H1 (cell line): ENCODE data around the gene DVL2. TPM values are rescaled to one million over a fixed set of nuclear protein-coding genes. Genes with fewer than 3 reads are reported as not detected.

Experiments
- CTCF ChIA-PET: fragments of 300-600 bp; sonication (Branson Sonifier 250); formaldehyde crosslinking; loops from one replicate; lab custom pipeline; 2021; ENCODE audit not compliant: partially characterized antibody; lab: Charles Lee
- POLR2A ChIA-PET: fragments of 300-600 bp; sonication (Branson Sonifier 250); formaldehyde crosslinking; loops from one replicate; lab custom pipeline; 2021; ENCODE audit warnings: inconsistent platforms; ENCODE audit not compliant: partially characterized antibody; lab: Charles Lee
- DNase-seq, 2 experiments: peaks; one replicate each; pipeline versions ENCODE4 v3.0.0 to v3.0.0-alpha.2; 2010 to 2022; ENCODE audit warnings: low spot score in 2 of 2, low read depth in 1 of 2, mixed read lengths in 1 of 2
- FAIRE-seq: peaks from 2 replicates; lab custom pipeline; 2011; peaks lifted over from hg19 to GRCh38; lab: Jason Lieb, UNC
- H2AFZ ChIP-seq: 2 replicates; pipeline ENCODE4 v1.8.1; 2012; ENCODE audit warnings: low read length, inconsistent platforms
- H2AK5ac ChIP-seq: 2 replicates; pipeline ENCODE4 v1.6.1; 2013; ENCODE audit warnings: low read depth, low read length
- H2BK120ac ChIP-seq: replicated peaks from 2 replicates; pipeline ENCODE3; 2013; ENCODE audit warnings: low read depth, low read length, inconsistent platforms
- H2BK12ac ChIP-seq: 2 replicates; pipeline ENCODE4 v1.6.1; 2013; ENCODE audit warnings: low read depth, low read length
- H2BK15ac ChIP-seq: 2 replicates; pipeline ENCODE4 v1.6.1; 2013; ENCODE audit warnings: low read length
- H2BK20ac ChIP-seq: 2 replicates; pipeline ENCODE4 v1.6.1; 2013; ENCODE audit warnings: low read length
- H2BK5ac ChIP-seq: 2 replicates; pipeline ENCODE4 v1.6.1; 2013; ENCODE audit warnings: low read depth, low read length
- H3K14ac ChIP-seq: 2 replicates; pipeline ENCODE4 v1.6.1; 2013; ENCODE audit warnings: inconsistent platforms; ENCODE audit not compliant: insufficient read length
- H3K18ac ChIP-seq: 2 replicates; pipeline ENCODE4 v1.6.1; 2013; ENCODE audit warnings: low read length; ENCODE audit errors: extremely low read depth
- H3K23ac ChIP-seq: 2 replicates; pipeline ENCODE4 v1.6.1; 2013; ENCODE audit warnings: inconsistent platforms; ENCODE audit not compliant: insufficient read length
- H3K23me2 ChIP-seq: 2 replicates; pipeline ENCODE4 v1.6.1; 2013; ENCODE audit warnings: low read depth, low read length
- H3K27ac ChIP-seq: 2 replicates; pipeline ENCODE4 v1.6.1; 2011; ENCODE audit warnings: low read depth, low read length, inconsistent platforms
- H3K27me3 ChIP-seq, 4 experiments: replicated peaks in 1 of 4; 1 replicate in 1 of 4; 2 replicates in 3 of 4; pipeline versions ENCODE4 v1.6.1 to v1.8.1; 2011 to 2013; ENCODE audit warnings: low read length in 3 of 4, mild to moderate bottlenecking in 3 of 4, inconsistent platforms in 2 of 4, mixed read lengths in 2 of 4, moderate library complexity in 1 of 4; ENCODE audit not compliant: control insufficient read depth in 3 of 4, insufficient read depth in 3 of 4; ENCODE audit errors: extremely low read depth in 1 of 4
- H3K36me3 ChIP-seq, 4 experiments: 2 replicates each; pipeline versions ENCODE4 v1.6.1 to v1.8.1; 2011 to 2013; ENCODE audit warnings: mild to moderate bottlenecking in 4 of 4, low read length in 3 of 4, moderate library complexity in 2 of 4, control low read depth in 1 of 4, inconsistent platforms in 1 of 4; ENCODE audit not compliant: insufficient read depth in 4 of 4, control insufficient read depth in 2 of 4
- H3K4ac ChIP-seq: replicated peaks from 2 replicates; pipeline ENCODE3; 2013; ENCODE audit warnings: low read length, low read depth, mixed read lengths, inconsistent platforms; ENCODE audit not compliant: insufficient read length
- H3K4me1 ChIP-seq, 4 experiments: replicated peaks in 1 of 4; 1 replicate in 1 of 4; 2 replicates in 3 of 4; pipeline versions ENCODE4 v1.6.1 to v1.8.1; 2011 to 2013; ENCODE audit warnings: low read length in 3 of 4, inconsistent platforms in 2 of 4, mixed read lengths in 1 of 4; ENCODE audit not compliant: insufficient read depth in 4 of 4, control insufficient read depth in 3 of 4
- H3K4me2 ChIP-seq, 2 experiments: 2 replicates each; pipeline versions ENCODE4 v1.6.1 to v1.8.1; 2011 to 2013; ENCODE audit warnings: low read depth in 2 of 2, low read length in 2 of 2, control low read depth in 1 of 2, inconsistent platforms in 1 of 2, mild to moderate bottlenecking in 1 of 2; ENCODE audit not compliant: insufficient read depth in 1 of 2
- H3K4me3 ChIP-seq, 4 experiments: fragments of 200-600, 300-600 bp in 1 of 4; sonication (generic), shearing (Covaris generic), sonication (Bioruptor Twin) in 1 of 4; 2 replicates each; pipeline versions ENCODE4 v1.5.1 to v1.8.1; 2011 to 2016; ENCODE audit warnings: low read length in 4 of 4, low read depth in 3 of 4, control low read depth in 2 of 4, inconsistent platforms in 2 of 4, mild to moderate bottlenecking in 2 of 4, mixed read lengths in 1 of 4, moderate library complexity in 1 of 4; ENCODE audit not compliant: insufficient read depth in 2 of 4; ENCODE audit errors: extremely low read depth in 1 of 4
- H3K56ac ChIP-seq: replicated peaks from 2 replicates; pipeline ENCODE3; 2013; ENCODE audit warnings: low read depth, mild to moderate bottlenecking, mixed read lengths, low read length, inconsistent platforms; ENCODE audit not compliant: insufficient read length
- H3K79me1 ChIP-seq: 2 replicates; pipeline ENCODE4 v1.6.1; 2013; ENCODE audit warnings: low read depth, low read length, control low read depth
- H3K79me2 ChIP-seq, 2 experiments: 2 replicates each; pipeline versions ENCODE4 v1.6.1 to v1.8.1; 2012 to 2013; ENCODE audit warnings: low read length in 2 of 2, mild to moderate bottlenecking in 2 of 2, inconsistent platforms in 1 of 2; ENCODE audit not compliant: insufficient read depth in 2 of 2, control insufficient read depth in 1 of 2
- H3K9ac ChIP-seq, 4 experiments: replicated peaks in 1 of 4; 1 replicate in 1 of 4; 2 replicates in 3 of 4; pipeline versions ENCODE4 v1.6.1 to v1.8.1; 2011 to 2013; ENCODE audit warnings: low read depth in 3 of 4, low read length in 3 of 4, control low read depth in 2 of 4, mild to moderate bottlenecking in 2 of 4, moderate library complexity in 2 of 4, inconsistent platforms in 1 of 4; ENCODE audit errors: extremely low read depth in 1 of 4
- H3K9me3 ChIP-seq, 2 experiments: 2 replicates each; pipeline versions ENCODE4 v1.6.1 to v1.8.1; 2012 to 2013; ENCODE audit warnings: mild to moderate bottlenecking in 2 of 2, moderate library complexity in 2 of 2, control low read depth in 1 of 2, inconsistent platforms in 1 of 2, low read depth in 1 of 2, low read length in 1 of 2, mixed read lengths in 1 of 2; ENCODE audit not compliant: insufficient read depth in 2 of 2
- H4K20me1 ChIP-seq, 2 experiments: replicated peaks in 1 of 2; 2 replicates each; pipeline versions ENCODE3 to v1.8.1; 2011 to 2013; ENCODE audit warnings: inconsistent platforms in 2 of 2, low read length in 2 of 2, mild to moderate bottlenecking in 1 of 2; ENCODE audit not compliant: insufficient read depth in 2 of 2, control insufficient read depth in 1 of 2
- H4K5ac ChIP-seq: 2 replicates; pipeline ENCODE4 v1.6.1; 2013; ENCODE audit warnings: low read length, low read depth, mixed read lengths, inconsistent platforms; ENCODE audit not compliant: insufficient read length
- H4K8ac ChIP-seq: 2 replicates; pipeline ENCODE4 v1.8.0; 2013; ENCODE audit warnings: mild to moderate bottlenecking, moderate library complexity, low read length, inconsistent platforms; ENCODE audit not compliant: insufficient read depth; ENCODE audit errors: extremely low read depth
- H4K91ac ChIP-seq: replicated peaks from 2 replicates; pipeline ENCODE3; 2013; ENCODE audit warnings: low read length, mixed read lengths, inconsistent platforms; ENCODE audit not compliant: insufficient read length
- BRCA1 ChIP-seq: IDR thresholded peaks from 2 replicates; pipeline ENCODE4 v1.6.1; 2012; ENCODE audit warnings: low read depth, low read length, improper control_type of control experiment
- CHD1 ChIP-seq: IDR thresholded peaks from 2 replicates; pipeline ENCODE4 v1.6.1; 2012; ENCODE audit warnings: low read depth, low read length, improper control_type of control experiment
- EP300 ChIP-seq, 2 experiments: IDR thresholded peaks; 1 replicate in 1 of 2; 2 replicates in 1 of 2; pipeline ENCODE4 v1.6.1; 2011 to 2012; ENCODE audit warnings: low read depth in 2 of 2, low read length in 2 of 2, mild to moderate bottlenecking in 2 of 2, borderline replicate concordance in 1 of 2, inconsistent platforms in 1 of 2, moderate library complexity in 1 of 2
- KDM1A ChIP-seq: fragments of 200-600, 300-600 bp; sonication (generic); IDR thresholded peaks from 2 replicates; pipeline ENCODE4 v1.7.1; 2016; ENCODE audit warnings: mild to moderate bottlenecking, low read length, borderline replicate concordance
- NANOG ChIP-seq: IDR thresholded peaks from 2 replicates; pipeline ENCODE4 v1.6.1; 2011; ENCODE audit warnings: low read length, low read depth, mild to moderate bottlenecking, inconsistent platforms; ENCODE audit not compliant: insufficient read depth, poor library complexity, severe bottlenecking
- SAP30 ChIP-seq: fragments of 300-600 bp; sonication (generic); IDR thresholded peaks from 2 replicates; pipeline ENCODE4 v1.7.1; 2012; ENCODE audit warnings: low read length, moderate library complexity, mild to moderate bottlenecking, inconsistent platforms; ENCODE audit not compliant: insufficient read depth, insufficient replicate concordance
- SP4 ChIP-seq: IDR thresholded peaks from 2 replicates; pipeline ENCODE4 v1.6.1; 2012; ENCODE audit warnings: low read length, inconsistent platforms
- WGBS, 2 experiments: shearing (Covaris generic) in 1 of 2; methylation state at CpG; one replicate each; pipeline versions ENCODE4 v1.1.6 to v1.1.7; 2013 to 2015; ENCODE audit warnings: low lambda C conversion rate in 2 of 2, mixed read lengths in 2 of 2, inconsistent platforms in 1 of 2, low coverage in 1 of 2, missing lambda C conversion rate in 1 of 2; ENCODE audit not compliant: insufficient replicate concordance in 2 of 2, insufficient coverage in 1 of 2, insufficient read length in 1 of 2; ENCODE audit errors: extremely low coverage in 1 of 2, missing lambda C conversion rate in 1 of 2; 5-methylcytosine and 5-hydroxymethylcytosine counted together
- polyA plus RNA-seq, 7 experiments: library from polyadenylated mRNA; depleted of rRNA in 3 of 7; stranded (reverse) in 5 of 7; unstranded in 2 of 7; fragments of >200 nt in 5 of 7; fragments of 200-250 nt in 2 of 7; gene quantifications; 1 replicate in 5 of 7; 2 replicates in 1 of 7; 4 replicates in 1 of 7; pipeline versions ENCODE4 v1.2.1 to v1.2.3, GENCODE V29; 2011 to 2013; ENCODE audit warnings: missing spikeins in 2 of 7, mixed read lengths in 2 of 7
- total RNA-seq: library from RNA; stranded (reverse); fragmentation: NEBNext Ultra II Directional; extraction: Animal tissue kit (Norgen Biotek cat#: 25700); gene quantifications from 2 replicates; pipeline ENCODE4 v1.2.1, GENCODE V29; 2021

DVL2 gene
- total and polyA plus RNA-seq, 2 of the 8 experiments (the other 6 are each of a cell fraction or from before 2014, with no cell fraction given) = 19.0 to 59.6 TPM

GRCh38 chr17:7229504-7229903, 4.8 kb downstream of the DVL2 start:
- POLR2A ChIA-PET = interaction anchor here (1.1 to 19.7 kb wide), 2 partner anchors 7 to 10 kb away, joined by 3 to 386 read pairs; partner anchors contain the start of genes ACADVL, DLG4 and PHF23
- no peak overlapping the region for H2AK5ac ChIP-seq
- no peak overlapping the region for H3K4me3 ChIP-seq
- no peak overlapping the region for H3K4ac ChIP-seq
- no peak overlapping the region for H2BK12ac ChIP-seq
- no peak overlapping the region for H2BK5ac ChIP-seq
- H2BK15ac ChIP-seq = no peak overlapping the region
- H2AFZ ChIP-seq = no peak overlapping the region
- H4K91ac ChIP-seq = no peak overlapping the region
- no peak overlapping the region for H3K56ac ChIP-seq
- H3K4me2 ChIP-seq = no peak overlapping the region
- H3K23ac ChIP-seq = no peak overlapping the region
- no peak overlapping the region for H3K27ac ChIP-seq
- no peak overlapping the region for H3K14ac ChIP-seq
- TF ChIP-seq CHD1 = no peak
- TF ChIP-seq EP300 (IDR thresholded peaks at IDR 0.05; ENCODE audit: borderline replicate concordance in 1 of 2, low read depth in 2 of 2, low read length in 2 of 2) = no peak
- TF ChIP-seq NANOG = no peak
- TF ChIP-seq KDM1A = no peak
- TF ChIP-seq BRCA1 = no peak
- no peak for TF ChIP-seq SAP30
- TF ChIP-seq SP4 = no peak
- TF ChIP-seq, all 59 proteins: peak for 0
- H3K9ac ChIP-seq = no peak overlapping the region
- H3K79me2 ChIP-seq = peaks cover 13 to 40% of the 10 kb centered on the region in 2 experiments
- H2BK20ac ChIP-seq = no peak overlapping the region
- H4K5ac ChIP-seq = no peak overlapping the region
- no peak overlapping the region for H4K8ac ChIP-seq
- CTCF ChIA-PET = interaction anchor here (4.0 kb wide), 1 partner anchor 9 kb away, joined by 24 read pairs; the partner anchor contains the start of genes ACADVL and DLG4
- H3K23me2 ChIP-seq = no peaks in the 10 kb centered on the region
- FAIRE-seq (no peak), DNase-seq (no peak)
- WGBS, 2 experiments = 93% methylated on average over 15 of the region's 19 CpGs; no CpG with 5 or more reads in 1 of the 2 experiments
- H3K9me3 ChIP-seq = no peaks in the 10 kb centered on the region
- no peak overlapping the region for H3K18ac ChIP-seq
- H3K4me1 ChIP-seq = no peaks in the 10 kb centered on the region; a peak in 1 of 7 replicates
- peaks cover 10% of the 10 kb centered on the region for H3K79me1 ChIP-seq
- no peaks in the 10 kb centered on the region for H3K27me3 ChIP-seq
- no peak overlapping the region for H2BK120ac ChIP-seq
- peaks cover 14 to 35% of the 10 kb centered on the region in 2 experiments for H4K20me1 ChIP-seq
- H3K36me3 ChIP-seq = peaks cover 13 to 51% (median 42%) of the 10 kb centered on the region in 4 experiments
